HG03575 (cell line): ENCODE measurements around the gene FAM50A.

Experiments
- ATAC-seq: cut with Tn5 transposase; IDR thresholded peaks from one replicate; pipeline ENCODE4 v1.9.1; 2021; ENCODE audit not compliant: unreplicated experiment, insufficient number of reproducible peaks, low FRiP score; ENCODE audit errors: extremely low read depth

The FAM50A gene

DNA sequence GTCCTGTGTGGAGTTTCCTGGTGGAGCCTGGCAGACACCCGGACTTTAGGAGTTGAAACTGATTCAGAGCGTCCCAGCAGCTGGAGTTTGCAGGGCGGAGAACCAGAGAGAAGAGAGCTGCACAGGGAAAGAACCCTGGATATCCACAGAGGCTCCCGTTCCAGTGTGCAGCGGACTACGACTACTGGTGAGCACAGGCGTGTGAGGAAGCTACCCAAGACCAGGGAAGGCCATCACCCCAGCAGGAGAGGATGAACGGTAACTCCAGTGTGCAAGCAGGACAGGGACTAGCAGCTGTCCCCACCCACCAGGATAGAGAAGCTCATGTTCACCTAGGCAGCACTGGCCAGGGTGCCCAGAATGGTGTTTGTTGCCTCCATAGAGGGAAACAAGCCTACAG lies 32.9 kb downstream of the FAM50A start:
- no peak for ATAC-seq

DNA sequence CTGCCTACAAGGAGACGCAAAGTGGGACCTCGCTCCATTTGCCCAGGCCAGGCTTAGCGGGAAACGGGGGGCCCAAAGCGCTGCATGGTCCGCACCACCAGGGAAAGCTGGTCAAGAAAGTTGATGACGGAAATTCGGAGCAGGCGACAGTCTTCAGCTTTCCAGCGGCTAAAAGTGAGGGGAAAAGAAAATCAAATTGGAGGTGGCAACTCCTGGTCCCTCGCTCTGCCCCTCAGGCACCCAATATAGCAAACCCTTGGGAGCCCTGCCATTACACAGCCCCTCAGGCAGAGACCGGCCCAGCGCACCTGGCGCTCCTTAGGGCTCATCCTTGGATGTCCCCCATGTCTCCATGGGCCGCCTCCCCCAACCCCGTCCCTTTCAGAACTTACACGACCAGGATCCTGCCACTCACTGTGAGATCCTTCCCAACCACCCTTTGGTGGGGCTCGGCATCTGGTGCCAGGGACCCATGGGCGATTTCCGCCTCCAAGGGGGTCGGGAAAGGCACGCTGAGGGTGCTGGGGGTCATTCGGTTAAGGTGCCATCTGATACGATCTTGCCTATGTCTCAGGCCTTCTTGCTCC lies 34.0 kb downstream of the FAM50A start:
- no peak for ATAC-seq

DNA sequence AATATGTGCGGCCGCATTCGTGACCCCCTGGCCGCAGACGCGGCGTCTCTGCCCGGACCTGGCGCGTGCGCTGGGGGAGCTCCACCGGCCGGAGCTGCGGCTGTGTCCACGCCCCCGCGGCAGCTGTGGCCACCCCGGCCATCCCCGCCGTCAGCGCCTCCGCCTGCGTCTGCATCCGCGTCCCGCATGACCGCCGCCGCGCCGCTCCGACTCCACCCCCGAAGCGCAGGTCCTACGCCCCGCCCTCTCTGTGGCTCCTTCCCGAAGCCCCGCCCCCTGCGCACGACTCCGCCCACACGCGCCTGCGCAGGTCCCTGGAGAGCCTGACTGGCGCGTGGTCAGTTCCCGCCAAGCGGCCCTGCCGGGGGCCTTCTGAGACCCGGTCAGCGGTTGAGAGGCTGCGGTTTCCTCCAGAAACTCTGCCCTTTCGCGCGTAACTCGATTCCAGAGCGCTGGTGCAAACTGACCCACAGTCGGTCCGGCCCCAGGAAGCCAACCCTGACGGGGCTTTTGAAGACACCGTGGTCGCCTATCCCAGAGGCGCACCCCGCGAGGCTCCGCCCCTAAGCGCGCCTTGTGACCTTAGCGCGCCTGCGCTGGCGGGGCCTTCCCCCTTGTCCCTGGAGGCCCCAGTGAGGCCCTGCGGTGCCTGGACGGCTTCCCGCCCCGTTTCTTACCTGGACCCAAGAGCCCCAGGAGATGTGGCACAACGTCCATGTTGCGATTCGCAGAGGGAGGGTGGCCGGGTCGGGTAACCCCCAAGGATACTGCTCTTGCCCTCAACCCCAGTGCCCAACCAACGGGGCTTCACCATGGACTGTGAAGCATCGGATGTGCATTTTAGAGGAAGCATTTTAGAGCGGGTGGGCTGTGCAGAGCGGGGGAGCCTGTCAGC lies 35.0 kb downstream of the FAM50A start, which contains the start of gene LAGE3:
Gene LAGE3, minus strand, starts transcription at position 554 of the 895 bp plus-strand sequence. Its CDS starts 366 bp downstream, at position 188.
- ATAC-seq: no peak

DNA sequence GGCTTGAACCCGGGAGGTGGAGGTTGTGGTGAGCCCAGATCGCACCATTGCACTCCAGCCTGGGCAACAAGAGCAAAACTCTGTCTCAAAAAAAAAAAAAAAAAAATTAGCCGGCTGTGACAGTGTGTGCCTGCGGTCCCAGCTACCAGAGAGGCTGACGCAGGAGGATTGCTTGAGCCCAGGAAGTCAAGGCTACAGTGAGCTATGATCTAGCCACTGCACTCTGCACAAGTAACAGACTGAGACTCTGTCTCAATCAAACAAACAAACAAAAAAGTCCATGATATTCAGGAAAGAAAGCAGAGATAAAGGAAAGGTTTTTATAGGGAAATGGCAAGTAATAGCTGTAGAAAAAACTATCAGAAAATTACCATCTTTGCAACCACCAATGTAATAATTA lies 37.3 kb downstream of the FAM50A start:
- ATAC-seq: no peak

DNA sequence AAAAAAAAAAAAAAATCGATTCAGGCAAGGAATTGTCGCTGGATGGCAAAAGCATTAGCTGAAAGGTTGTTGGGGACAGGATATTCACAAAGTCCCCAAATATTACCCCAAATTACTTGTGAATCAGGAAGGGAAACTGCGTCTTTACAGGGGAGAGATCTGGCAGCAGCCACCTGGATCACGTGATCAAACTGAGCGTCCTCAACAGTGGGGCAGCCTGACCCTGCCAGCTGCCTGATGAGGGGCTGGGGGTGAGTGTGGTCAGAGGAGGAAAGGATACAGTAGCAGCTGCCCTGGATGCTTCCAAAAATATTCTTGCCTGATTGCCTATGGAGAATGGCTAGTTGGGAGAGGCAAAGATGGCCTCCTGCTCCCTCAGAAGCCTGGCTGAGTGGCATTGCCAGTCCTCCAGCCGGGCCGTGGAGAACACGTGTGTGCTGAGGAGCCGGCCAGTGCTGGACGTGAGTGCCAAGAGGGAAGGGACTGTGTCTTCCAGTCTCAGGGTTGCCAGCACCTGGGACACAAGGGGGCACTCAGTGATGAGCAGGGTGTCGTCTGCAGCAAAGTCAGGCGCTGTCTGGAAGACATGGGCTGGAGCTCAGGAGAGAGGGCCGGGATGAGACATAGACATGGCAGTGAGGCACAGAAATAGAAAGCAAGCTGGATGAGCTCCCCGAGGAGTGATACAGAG lies 38.1 kb downstream of the FAM50A start:
- no peak for ATAC-seq

DNA sequence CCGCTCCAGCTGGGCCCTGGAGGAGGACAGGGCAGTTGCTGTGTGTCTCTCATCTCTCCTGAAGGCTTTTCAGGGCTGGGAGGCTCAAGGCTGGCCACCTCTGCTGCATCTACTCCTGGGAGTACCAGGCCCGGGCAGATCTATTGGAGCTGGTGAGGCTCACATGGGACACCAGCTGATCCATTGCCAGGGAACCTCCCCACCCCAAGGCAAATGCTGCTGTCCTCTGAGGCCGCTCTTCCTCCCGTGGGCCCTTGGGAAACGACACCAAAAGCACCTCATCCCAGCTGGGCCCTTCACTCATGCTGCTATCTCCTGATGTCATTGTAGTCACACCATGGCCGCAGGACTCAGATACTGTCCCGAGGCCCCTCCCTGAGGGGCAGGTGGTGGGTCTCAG lies 38.8 kb downstream of the FAM50A start:
- ATAC-seq: no peak

DNA sequence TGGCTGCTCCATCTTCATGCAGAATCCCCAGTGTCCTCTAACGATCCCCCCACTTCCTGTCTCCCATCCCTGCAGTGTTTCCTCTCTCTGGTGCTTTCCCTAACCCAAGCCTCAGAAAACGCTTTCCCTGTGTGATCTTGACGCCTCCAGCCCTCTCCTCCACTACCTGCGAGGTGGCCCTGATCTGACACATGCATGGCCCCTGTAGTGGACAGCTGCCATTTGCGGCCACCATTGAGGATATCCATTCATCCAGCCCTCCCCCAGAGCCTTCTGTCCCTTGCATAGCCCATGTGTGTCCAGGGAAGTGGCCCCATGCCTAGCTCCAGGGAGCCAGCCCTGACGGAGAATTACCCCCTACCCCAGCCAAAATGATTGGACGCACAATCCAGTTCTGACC lies 39.4 kb downstream of the FAM50A start:
- no peak for ATAC-seq

DNA sequence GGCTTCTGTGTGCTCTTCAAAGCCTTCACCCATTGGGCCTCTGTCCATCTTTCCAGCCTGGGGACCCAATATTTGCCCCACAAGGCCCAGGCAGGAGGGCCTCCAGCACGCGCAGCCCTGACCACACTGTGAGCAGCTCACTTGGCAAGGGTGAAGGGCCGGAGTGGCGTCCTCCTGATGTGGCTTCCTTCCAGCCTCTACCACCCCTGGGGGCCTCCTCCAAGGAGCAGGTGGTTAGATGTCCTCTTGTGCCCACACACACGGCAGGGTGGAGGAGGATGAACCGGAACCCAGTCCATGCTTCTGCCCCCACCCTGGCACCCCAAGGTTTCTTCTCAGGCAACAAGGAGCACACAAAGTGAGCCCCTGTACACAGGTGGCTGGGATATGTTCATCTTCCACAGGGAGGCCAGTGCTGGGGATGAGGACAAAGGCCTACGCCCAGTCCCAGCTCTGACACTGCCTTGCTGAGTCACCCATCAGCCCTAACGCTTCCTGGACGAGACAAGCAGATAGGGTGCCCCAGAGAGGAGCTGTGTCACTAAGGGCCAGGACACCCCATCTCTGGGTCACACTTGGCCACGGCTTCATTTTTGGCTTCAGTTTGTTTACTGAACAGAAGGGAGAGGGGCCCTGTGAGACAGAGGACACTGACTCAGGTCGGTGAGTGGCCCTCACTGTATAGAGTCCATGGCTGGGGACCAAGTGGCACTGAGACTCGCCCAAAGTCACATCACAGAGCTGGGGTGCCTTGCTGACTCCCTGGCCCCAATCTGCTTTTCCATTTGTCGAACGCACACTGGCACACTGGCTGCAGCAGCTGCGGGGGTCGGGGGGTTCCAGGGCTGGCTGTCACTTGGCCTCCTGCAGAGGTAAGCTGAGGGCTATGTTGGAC lies 40.6 kb downstream of the FAM50A start:
- ATAC-seq: no peak

DNA sequence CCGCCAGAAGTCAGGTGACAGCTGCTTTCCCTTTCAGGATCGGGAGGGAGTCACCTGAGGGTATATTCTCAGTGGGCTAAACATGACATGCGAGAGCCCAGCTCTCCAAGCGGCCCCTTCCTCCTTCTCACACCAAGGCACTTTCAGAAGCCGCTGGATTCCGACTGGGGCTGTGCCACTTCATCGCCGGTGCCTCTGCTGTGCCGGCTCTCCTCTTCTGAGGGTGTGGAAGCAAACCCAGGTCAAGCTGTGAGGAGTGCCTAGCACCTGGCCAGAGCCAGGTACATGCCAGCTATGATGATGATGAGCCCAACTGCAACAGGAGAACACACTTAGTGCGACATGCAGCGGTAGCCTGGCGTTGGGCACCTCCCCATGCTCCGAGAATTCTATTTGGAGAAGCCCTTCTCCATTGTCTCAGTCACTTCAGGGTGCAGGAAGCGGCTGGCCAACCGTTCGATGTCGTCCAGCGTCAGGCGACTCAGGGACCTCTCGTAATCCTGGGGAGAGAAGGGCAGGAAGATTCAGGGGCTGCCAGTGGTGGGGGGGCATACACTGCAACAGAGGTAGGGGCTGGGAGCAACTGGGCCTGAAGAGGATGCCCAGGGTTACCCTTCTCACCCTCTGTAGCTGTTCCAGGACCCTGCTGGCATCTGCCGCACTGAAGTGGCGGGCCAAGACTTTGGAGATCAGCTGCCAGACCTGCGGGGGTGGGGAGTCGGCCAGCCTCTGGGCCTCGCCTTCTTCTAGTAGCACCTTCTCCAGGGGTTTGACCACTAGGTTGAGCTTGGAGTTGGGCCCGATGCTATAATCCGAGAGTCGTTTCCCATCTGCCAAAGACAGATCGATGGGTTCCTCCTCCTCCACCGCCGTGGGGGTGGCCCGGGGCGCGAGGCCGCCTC lies 41.5 kb downstream of the FAM50A start:
- no peak for ATAC-seq

DNA sequence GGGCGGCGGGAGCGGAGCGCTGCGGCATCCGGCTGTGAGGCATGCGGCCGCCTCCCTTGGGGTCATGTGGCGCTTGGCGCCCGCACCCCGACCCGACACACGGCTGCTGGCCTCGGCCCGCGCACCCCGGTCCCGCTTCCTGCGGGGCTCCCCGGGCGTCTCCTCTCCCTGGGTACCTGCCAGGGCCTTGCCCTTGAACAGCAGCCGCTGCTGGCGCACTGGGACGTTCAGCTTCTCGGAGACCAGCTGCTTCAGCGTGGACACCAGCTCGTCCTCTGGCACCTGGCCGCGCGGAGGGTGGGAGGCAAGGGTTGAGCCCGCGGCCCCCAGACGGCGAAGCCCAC lies 42.1 kb downstream of the FAM50A start:
- ATAC-seq: no peak

DNA sequence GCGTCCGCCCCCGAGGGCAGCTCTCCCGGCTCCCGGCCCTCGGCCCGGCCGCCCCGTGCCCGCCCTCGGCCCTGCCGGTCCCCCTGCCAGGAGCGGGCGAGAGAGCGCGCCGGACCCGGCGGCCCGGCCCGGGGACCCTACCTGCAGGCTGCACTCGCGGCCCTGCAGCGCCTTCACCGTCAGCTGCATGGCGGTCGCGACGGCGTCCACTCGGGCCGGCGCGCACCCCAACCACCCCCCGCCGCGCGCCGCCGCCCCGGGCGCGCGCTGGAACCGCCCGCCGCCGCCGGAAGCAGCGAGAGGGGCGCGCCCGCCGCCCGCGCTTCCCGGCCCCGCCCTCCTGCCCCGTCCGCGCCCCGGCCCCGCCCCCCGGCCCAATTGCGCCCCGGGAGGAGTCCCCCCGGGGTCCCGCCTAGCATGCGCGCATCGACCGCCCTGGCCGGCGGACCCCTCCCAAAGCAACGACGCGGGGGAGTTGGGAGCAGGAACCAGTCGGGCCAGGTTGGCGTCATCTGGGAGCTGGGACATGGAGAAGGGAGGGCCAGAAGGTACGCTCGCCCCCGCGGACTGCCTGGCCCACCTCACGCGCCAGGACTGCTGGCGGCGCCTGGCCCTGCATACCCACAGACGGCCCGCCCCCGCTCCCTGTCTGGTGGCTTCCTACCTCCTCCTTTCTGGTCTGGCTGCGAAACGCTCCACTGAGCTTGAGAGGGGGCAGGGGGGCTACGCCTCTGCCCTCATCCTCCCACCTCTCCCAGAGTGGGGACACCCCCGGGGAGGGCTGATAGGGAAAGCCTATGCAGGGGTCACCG lies 42.7 kb downstream of the FAM50A start, which contains the start of gene UBL4A:
Gene UBL4A, minus strand, starts transcription at position 220 of the 812 bp plus-strand sequence. Its CDS starts 31 bp downstream, at position 189.
- ATAC-seq: no peak

DNA sequence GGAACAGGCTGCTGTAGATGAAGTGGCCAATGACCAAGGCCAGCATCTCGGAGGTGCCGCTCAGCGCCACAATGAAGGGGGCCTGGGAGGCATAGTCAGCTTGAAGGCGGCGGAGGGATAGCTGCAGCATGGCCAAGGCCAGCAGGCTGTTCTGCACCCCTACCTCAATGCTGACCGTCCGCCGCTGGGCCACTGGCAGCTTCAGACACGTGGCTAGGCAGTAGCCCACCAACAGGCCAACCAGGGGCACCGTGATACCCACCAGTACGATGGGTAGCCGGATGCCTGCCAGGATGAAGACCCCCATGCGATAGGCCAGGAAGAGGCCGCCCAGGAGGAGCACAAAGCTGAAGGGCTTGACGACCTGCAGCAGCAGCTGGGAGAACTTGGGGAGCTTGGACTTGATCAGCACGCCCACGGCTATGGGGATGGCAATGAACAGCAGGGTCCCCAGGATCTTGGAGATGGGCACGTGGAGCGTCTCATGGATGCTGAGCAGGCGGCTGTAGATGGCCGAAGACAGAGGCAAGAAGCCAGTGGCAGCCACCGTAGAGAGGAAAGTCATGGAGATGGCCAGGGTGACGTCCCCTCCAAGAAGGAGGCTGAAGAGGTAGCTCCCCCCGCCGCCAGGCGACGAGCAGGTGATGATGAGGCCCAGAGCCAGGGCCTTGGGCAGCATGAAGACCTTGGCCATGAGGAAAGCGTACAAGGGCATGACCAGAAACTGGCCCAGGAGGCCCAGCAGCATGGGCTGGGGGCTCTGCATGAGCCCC lies 43.8 kb downstream of the FAM50A start:
- ATAC-seq: no peak

DNA sequence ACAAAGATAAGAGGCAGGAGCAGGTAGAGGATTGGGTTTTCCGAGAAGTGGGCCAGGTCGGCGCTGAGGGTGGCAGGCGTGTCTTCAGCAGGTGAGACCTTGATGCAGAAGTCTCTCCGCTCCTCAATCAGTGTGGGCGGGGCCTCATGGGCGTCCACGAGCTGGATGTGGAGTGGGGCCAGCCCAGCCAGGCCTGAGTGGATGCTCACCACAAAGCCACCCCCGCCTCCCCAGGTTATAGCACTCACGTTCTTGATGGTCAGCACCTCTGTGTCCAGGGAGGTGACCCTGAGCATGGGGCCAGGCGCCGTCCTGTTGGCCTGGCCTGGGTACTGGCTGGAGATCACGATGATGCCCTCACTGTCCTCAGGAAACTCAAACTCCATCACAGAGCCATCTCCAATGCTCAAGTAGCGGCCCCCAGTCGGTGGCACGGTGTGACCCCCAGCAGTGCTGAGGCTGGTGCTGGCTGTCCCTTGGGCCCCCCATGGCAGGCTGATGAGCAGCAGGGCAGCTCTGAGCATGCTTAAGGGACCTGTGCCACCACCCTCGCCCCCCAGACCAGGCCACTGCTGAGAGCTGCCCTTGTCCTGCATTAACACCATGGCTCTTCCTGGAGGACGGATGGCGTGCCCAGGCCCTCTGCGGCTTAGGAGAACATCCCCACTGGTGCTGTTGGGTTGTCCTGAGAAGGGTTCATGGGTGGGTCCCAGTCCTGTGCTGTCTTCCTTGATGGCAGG lies 44.6 kb downstream of the FAM50A start:
- no peak for ATAC-seq

DNA sequence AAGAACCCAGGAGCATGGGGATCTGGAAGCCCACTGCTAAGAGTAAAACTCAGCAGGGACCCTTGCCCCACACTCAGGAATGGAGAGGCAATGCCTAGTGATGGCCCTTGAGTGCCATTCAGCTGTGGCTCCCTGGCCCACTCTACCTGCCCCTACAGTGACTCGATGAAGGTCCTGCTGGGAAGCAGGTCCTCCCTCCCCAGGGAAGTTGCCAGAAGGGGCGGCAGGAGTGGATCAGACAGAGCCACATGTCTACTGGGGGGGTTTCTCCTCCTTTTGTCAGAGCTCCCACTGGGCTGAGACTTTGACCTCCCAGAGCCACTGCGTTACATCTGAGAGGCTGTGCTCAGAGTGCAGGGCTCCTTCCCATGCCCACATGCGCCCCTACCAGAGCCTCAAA lies 45.2 kb downstream of the FAM50A start:
- no peak for ATAC-seq

DNA sequence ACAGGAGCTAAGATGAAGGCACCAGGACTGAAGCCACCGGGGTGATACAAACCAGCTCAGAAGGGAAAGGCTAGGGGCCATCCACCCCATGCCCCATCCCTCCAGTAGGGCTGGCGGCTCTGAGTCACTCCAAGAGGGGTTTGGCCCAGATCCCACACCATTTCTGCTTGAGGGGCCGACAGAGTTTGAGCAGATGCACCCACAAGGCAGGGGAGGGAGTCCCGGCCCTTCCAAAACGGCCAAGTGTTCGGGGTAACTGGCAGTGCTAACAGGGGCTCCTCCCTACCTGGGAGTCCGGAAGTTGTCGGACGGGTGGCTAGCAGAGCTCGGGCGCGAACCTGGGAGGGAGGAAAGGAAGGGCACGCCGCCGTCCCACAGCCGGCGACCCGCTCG lies 46.1 kb downstream of the FAM50A start:
- peak; percentile 8 for ATAC-seq
